ENCODE measurements around the gene SHC1.
A peak's percentile ranks its signal among the peaks of the same experiment; 100 is the strongest.

The SHC1 gene

DNA sequence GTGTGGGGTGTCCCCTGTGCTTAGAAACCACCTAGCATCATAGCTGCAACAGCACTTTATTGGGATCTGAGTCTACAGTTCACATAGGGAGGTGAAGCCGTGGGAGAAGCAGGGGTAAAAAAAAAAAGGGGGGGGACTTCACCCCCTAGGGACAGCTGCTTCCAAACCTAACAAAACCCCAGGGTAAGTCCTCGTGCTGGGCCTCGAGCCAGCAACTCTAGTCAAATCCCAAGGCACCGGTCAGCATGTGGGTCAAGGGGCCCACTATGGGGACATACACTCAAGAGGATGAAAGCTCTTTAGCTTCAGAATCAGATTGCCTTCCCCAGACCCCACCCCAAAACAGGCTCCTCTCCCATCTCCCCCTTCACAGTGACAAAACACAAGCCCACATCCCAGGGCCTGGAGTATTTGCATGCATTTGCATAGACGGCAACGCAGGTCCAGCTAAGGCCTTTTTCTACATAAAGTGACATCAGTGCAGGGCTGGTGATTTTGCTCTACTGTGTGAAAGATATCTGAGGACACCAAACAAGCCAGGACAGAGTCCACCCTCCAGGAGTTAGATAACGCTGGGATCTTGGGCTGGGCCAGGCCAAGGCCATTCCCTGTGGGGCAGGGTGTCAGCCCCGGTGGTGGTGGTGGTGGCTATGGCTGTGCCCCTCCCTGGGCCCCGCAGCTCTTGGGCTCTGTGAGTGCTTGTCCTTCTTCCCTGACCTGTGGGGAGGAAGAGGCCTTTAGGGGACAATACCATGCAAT, 26.0 kb downstream of the SHC1 start:
- no peak overlapping the region for H3K23ac ChIP-seq (ENCODE audit: low read length)
- H3K36me3 ChIP-seq (ENCODE audit: control insufficient read depth, insufficient read depth, low read length), result no peaks in the 10 kb centered on the region
- H3K4ac ChIP-seq (ENCODE audit: low read depth, low read length), result no peak overlapping the region
- H2AK5ac ChIP-seq (ENCODE audit: low read length), result no peak overlapping the region
- no peak for DNase-seq
- H3K79me1 ChIP-seq (ENCODE audit: low read length), result no peaks in the 10 kb centered on the region
- no peak overlapping the region for H3K56ac ChIP-seq (ENCODE audit: low read length)
- H3K27me3 ChIP-seq (ENCODE audit: insufficient read depth, low read length, poor library complexity), result no peaks in the 10 kb centered on the region
- H2BK15ac ChIP-seq (replicated peaks; ENCODE audit: low read depth), result no peak overlapping the region
- H3K27ac ChIP-seq (ENCODE audit: low read depth, low read length), result no peak overlapping the region
- no peak overlapping the region for H3K18ac ChIP-seq (ENCODE audit: low read length)
- H3K4me3 ChIP-seq (ENCODE audit: low read length), result no peak overlapping the region
- no peak overlapping the region for H2BK120ac ChIP-seq (ENCODE audit: low read depth, low read length)
- H3K9ac ChIP-seq (ENCODE audit: low read length), result no peak overlapping the region
- no peaks in the 10 kb centered on the region for H3K79me2 ChIP-seq (ENCODE audit: control insufficient read depth, insufficient read depth, low read length)
- no peak overlapping the region for H2BK5ac ChIP-seq (ENCODE audit: low read length)
- no peak overlapping the region for H4K8ac ChIP-seq (ENCODE audit: low read depth, low read length)
- WGBS (ENCODE audit: extremely low coverage, insufficient coverage, low lambda C conversion rate), result no CpG with 5 or more reads among the region's 9 CpGs
- H4K5ac ChIP-seq (ENCODE audit: low read length), result no peak overlapping the region
- no peak overlapping the region for H3K4me2 ChIP-seq (ENCODE audit: low read length)
- H3K4me1 ChIP-seq (ENCODE audit: control insufficient read depth, low read depth, low read length), result peaks cover 6% of the 10 kb centered on the region

- Histone ChIP-seq H3K79me1 (ENCODE audit: low read length) (no peaks in the 10 kb centered on the region), H3K27me3 (ENCODE audit: insufficient read depth, low read length, poor library complexity) (no peaks in the 10 kb centered on the region), H3K27ac (ENCODE audit: low read depth, low read length) (no peak overlapping the region), H3K18ac (ENCODE audit: low read length) (no peak overlapping the region), H2AK5ac (ENCODE audit: low read length) (no peak overlapping the region), H3K23ac (ENCODE audit: low read length) (no peak overlapping the region), H2BK15ac (replicated peaks; ENCODE audit: low read depth) (no peak overlapping the region), H3K4me3 (ENCODE audit: low read length) (no peak overlapping the region), H4K5ac (ENCODE audit: low read length) (no peak overlapping the region), H3K4me2 (ENCODE audit: low read length) (no peak overlapping the region), H3K56ac (ENCODE audit: low read length) (no peak overlapping the region), H3K4ac (ENCODE audit: low read depth, low read length) (no peak overlapping the region), H4K8ac (ENCODE audit: low read depth, low read length) (no peak overlapping the region), H3K4me1 (ENCODE audit: control insufficient read depth, low read depth, low read length) (peaks cover 6% of the 10 kb centered on the region), H2BK5ac (ENCODE audit: low read length) (no peak overlapping the region), H3K36me3 (ENCODE audit: control insufficient read depth, insufficient read depth, low read length) (no peaks in the 10 kb centered on the region), H3K79me2 (ENCODE audit: control insufficient read depth, insufficient read depth, low read length) (no peaks in the 10 kb centered on the region), H2BK120ac (ENCODE audit: low read depth, low read length) (no peak overlapping the region), H3K9ac (ENCODE audit: low read length) (no peak overlapping the region)
- no CpG with 5 or more reads among the region's 6 CpGs for WGBS (ENCODE audit: extremely low coverage, insufficient coverage, low lambda C conversion rate)
- peak; percentile 61 for DNase-seq
Measured at GRCh38 chr1:154943649-154944400, 26.7 kb downstream of the SHC1 start.

GRCh38 chr1:154941333-154942013, 29.1 kb downstream of the SHC1 start:
- Histone ChIP-seq H3K27ac (ENCODE audit: low read depth, low read length) (no peak overlapping the region), H3K4me3 (ENCODE audit: low read length) (no peak overlapping the region), H4K8ac (ENCODE audit: low read depth, low read length) (no peak overlapping the region), H3K9ac (ENCODE audit: low read length) (no peak overlapping the region), H2BK5ac (ENCODE audit: low read length) (no peak overlapping the region), H3K4ac (ENCODE audit: low read depth, low read length) (no peak overlapping the region), H3K36me3 (ENCODE audit: control insufficient read depth, insufficient read depth, low read length) (no peaks in the 10 kb centered on the region), H2AK5ac (ENCODE audit: low read length) (no peak overlapping the region), H3K4me2 (ENCODE audit: low read length) (no peak overlapping the region), H3K4me1 (ENCODE audit: control insufficient read depth, low read depth, low read length) (peaks cover 6% of the 10 kb centered on the region), H2BK120ac (ENCODE audit: low read depth, low read length) (no peak overlapping the region), H3K56ac (ENCODE audit: low read length) (peak overlapping the region; percentile 34), H3K23ac (ENCODE audit: low read length) (no peak overlapping the region), H4K5ac (ENCODE audit: low read length) (no peak overlapping the region), H3K79me1 (ENCODE audit: low read length) (no peaks in the 10 kb centered on the region), H3K18ac (ENCODE audit: low read length) (no peak overlapping the region), H3K27me3 (ENCODE audit: insufficient read depth, low read length, poor library complexity) (no peaks in the 10 kb centered on the region), H2BK15ac (replicated peaks; ENCODE audit: low read depth) (no peak overlapping the region), H3K79me2 (ENCODE audit: control insufficient read depth, insufficient read depth, low read length) (no peaks in the 10 kb centered on the region)
- no CpG with 5 or more reads among the region's 5 CpGs for WGBS (ENCODE audit: extremely low coverage, insufficient coverage, low lambda C conversion rate)
- DNase-seq, result peak; percentile 55

- no peak overlapping the region for H3K4me2 ChIP-seq (ENCODE audit: low read length)
- DNase-seq, result no peak
- no peak overlapping the region for H3K56ac ChIP-seq (ENCODE audit: low read length)
- no peak overlapping the region for H4K5ac ChIP-seq (ENCODE audit: low read length)
- peaks cover 6% of the 10 kb centered on the region for H3K4me1 ChIP-seq (ENCODE audit: control insufficient read depth, low read depth, low read length)
- no peak overlapping the region for H3K23ac ChIP-seq (ENCODE audit: low read length)
- no peak overlapping the region for H4K8ac ChIP-seq (ENCODE audit: low read depth, low read length)
- H3K9ac ChIP-seq (ENCODE audit: low read length), result no peak overlapping the region
- H2BK5ac ChIP-seq (ENCODE audit: low read length), result no peak overlapping the region
- H3K27ac ChIP-seq (ENCODE audit: low read depth, low read length), result no peak overlapping the region
- H2BK15ac ChIP-seq (replicated peaks; ENCODE audit: low read depth), result no peak overlapping the region
- no peaks in the 10 kb centered on the region for H3K27me3 ChIP-seq (ENCODE audit: insufficient read depth, low read length, poor library complexity)
- no peak overlapping the region for H2BK120ac ChIP-seq (ENCODE audit: low read depth, low read length)
- H3K79me2 ChIP-seq (ENCODE audit: control insufficient read depth, insufficient read depth, low read length), result no peaks in the 10 kb centered on the region
- no peaks in the 10 kb centered on the region for H3K36me3 ChIP-seq (ENCODE audit: control insufficient read depth, insufficient read depth, low read length)
- H2AK5ac ChIP-seq (ENCODE audit: low read length), result no peak overlapping the region
- no CpG with 5 or more reads among the region's 8 CpGs for WGBS (ENCODE audit: extremely low coverage, insufficient coverage, low lambda C conversion rate)
- H3K18ac ChIP-seq (ENCODE audit: low read length), result no peak overlapping the region
- H3K79me1 ChIP-seq (ENCODE audit: low read length), result no peaks in the 10 kb centered on the region
- H3K4me3 ChIP-seq (ENCODE audit: low read length), result no peak overlapping the region
- no peak overlapping the region for H3K4ac ChIP-seq (ENCODE audit: low read depth, low read length)
Measured at GRCh38 chr1:154940651-154941194, 29.8 kb downstream of the SHC1 start.

DNA sequence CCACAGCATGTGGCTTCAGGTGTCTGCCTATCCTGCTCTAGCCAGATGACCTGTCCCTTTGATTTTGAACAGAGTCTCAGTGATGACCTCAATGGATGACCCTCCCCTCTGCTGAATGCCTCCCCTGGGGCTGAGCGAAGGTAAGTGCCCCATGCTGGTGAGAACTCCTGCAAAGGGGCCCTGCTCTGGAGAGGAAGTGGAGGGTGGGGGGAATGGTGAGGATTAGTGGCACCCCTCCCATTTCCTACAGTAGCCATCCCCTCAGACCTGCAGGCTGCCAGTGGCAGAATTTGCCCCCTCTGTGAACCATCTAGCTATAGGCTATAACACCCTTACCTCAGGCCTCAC, 30.4 kb downstream of the SHC1 start:
- H3K4me1 ChIP-seq (ENCODE audit: control insufficient read depth, low read depth, low read length), result peaks cover 6% of the 10 kb centered on the region
- H3K56ac ChIP-seq (ENCODE audit: low read length), result no peak overlapping the region
- peak; percentile 59 for DNase-seq
- no peaks in the 10 kb centered on the region for H3K79me1 ChIP-seq (ENCODE audit: low read length)
- H3K4ac ChIP-seq (ENCODE audit: low read depth, low read length), result no peak overlapping the region
- no peaks in the 10 kb centered on the region for H3K36me3 ChIP-seq (ENCODE audit: control insufficient read depth, insufficient read depth, low read length)
- WGBS (ENCODE audit: extremely low coverage, insufficient coverage, low lambda C conversion rate), result no CpG with 5 or more reads among the region's 1 CpG
- H3K4me2 ChIP-seq (ENCODE audit: low read length), result no peak overlapping the region
- H3K27ac ChIP-seq (ENCODE audit: low read depth, low read length), result no peak overlapping the region
- H3K4me3 ChIP-seq (ENCODE audit: low read length), result no peak overlapping the region
- no peak overlapping the region for H3K18ac ChIP-seq (ENCODE audit: low read length)
- H3K79me2 ChIP-seq (ENCODE audit: control insufficient read depth, insufficient read depth, low read length), result no peaks in the 10 kb centered on the region
- H3K9ac ChIP-seq (ENCODE audit: low read length), result no peak overlapping the region
- H2BK15ac ChIP-seq (replicated peaks; ENCODE audit: low read depth), result no peak overlapping the region
- H2BK120ac ChIP-seq (ENCODE audit: low read depth, low read length), result no peak overlapping the region
- no peak overlapping the region for H2AK5ac ChIP-seq (ENCODE audit: low read length)
- no peak overlapping the region for H2BK5ac ChIP-seq (ENCODE audit: low read length)
- no peak overlapping the region for H4K5ac ChIP-seq (ENCODE audit: low read length)
- H3K23ac ChIP-seq (ENCODE audit: low read length), result no peak overlapping the region
- H3K27me3 ChIP-seq (ENCODE audit: insufficient read depth, low read length, poor library complexity), result no peaks in the 10 kb centered on the region
- no peak overlapping the region for H4K8ac ChIP-seq (ENCODE audit: low read depth, low read length)
